Stomach (tissue), 4 donors: ENCODE measurements around the gene CITED4.

Experiments
- CTCF ChIP-seq, 7 experiments: fragments of 450-650 bp in 4 of 7; fragments of 200-600 bp in 3 of 7; sonication (generic) in 3 of 7; IDR thresholded peaks; one replicate each; pipeline ENCODE4 v1.5.1; 2016 to 2019; ENCODE audit warnings: antibody characterized with exemption in 7 of 7, control low read depth in 2 of 7, mild to moderate bottlenecking in 1 of 7
- EP300 ChIP-seq: sonication (generic); formaldehyde crosslinking; IDR thresholded peaks from one replicate; pipeline ENCODE4 v1.6.1; 2017; ENCODE audit warnings: antibody characterized with exemption
- POLR2A ChIP-seq, 4 donors: fragments of 450-650 bp; IDR thresholded peaks; one replicate each; pipeline ENCODE4 v1.6.1; 2016; ENCODE audit warnings: antibody characterized with exemption in 4 of 4, control low read depth in 2 of 4, mild to moderate bottlenecking in 1 of 4, moderate library complexity in 1 of 4
- POLR2AphosphoS5 ChIP-seq, 3 donors: sonication (generic); formaldehyde crosslinking; IDR thresholded peaks; one replicate each; pipeline ENCODE4 v1.6.1; 2016; ENCODE audit warnings: antibody characterized with exemption in 3 of 3

DNA sequence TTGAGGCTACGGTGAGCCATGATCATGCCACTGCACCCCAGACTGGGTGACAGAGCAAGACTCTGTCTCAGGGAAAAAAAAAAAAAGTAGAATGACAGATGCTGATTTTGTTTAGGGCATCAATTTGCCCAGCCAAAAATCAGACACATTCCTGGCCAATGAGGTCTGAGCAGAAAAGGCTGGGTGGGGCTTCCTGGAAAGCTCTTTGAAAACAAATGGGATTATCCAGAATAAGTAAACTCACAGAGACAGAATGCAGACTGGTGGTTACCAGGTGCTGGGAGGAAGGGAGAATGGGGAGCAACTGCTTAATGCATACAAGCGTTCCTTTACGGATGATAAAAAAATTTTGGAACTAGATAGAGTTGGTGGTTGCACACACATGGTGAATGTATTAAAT, 10.1 kb upstream of the CITED4 start:
- no peak for TF ChIP-seq CTCF (IDR thresholded peaks at IDR 0.05)
- no peak for TF ChIP-seq EP300
- no peak for TF ChIP-seq POLR2A (IDR thresholded peaks at IDR 0.05)
- no peak for TF ChIP-seq POLR2AphosphoS5 (IDR thresholded peaks at IDR 0.05)
